H1 (cell line): ENCODE data around the gene PPP1R2.

Source experiments
- CHD2 ChIP-seq: IDR thresholded peaks from 2 replicates; pipeline ENCODE4 v1.6.1; 2012; ENCODE audit warnings: low read length, improper control_type of control experiment
- POLR2A ChIP-seq, 2 experiments: IDR thresholded peaks; 1 replicate in 1 of 2; 2 replicates in 1 of 2; pipeline ENCODE4 v1.6.1; 2011; ENCODE audit warnings: low read depth in 2 of 2, low read length in 2 of 2, mild to moderate bottlenecking in 2 of 2; ENCODE audit errors: control extremely low read depth in 1 of 2
- POLR2AphosphoS5 ChIP-seq: IDR thresholded peaks from 2 replicates; pipeline ENCODE4 v1.6.1; 2011; ENCODE audit warnings: low read depth, low read length
- SIN3A ChIP-seq, 2 experiments: IDR thresholded peaks in 1 of 2; conservative IDR thresholded peaks in 1 of 2; 2 replicates each; pipeline ENCODE4 v1.6.1; 2011 to 2012; ENCODE audit warnings: low read length in 2 of 2, improper control_type of control experiment in 1 of 2, low read depth in 1 of 2, mild to moderate bottlenecking in 1 of 2
- USF2 ChIP-seq: IDR thresholded peaks from 2 replicates; pipeline ENCODE4 v1.6.1; 2011; ENCODE audit warnings: low read length, improper control_type of control experiment
- YY1 ChIP-seq: IDR thresholded peaks from 2 replicates; pipeline ENCODE4 v1.6.1; 2011; ENCODE audit warnings: low read depth, mild to moderate bottlenecking, low read length
- TF ChIP-seq, protein P1 (sequence below), 3 experiments: IDR thresholded peaks; 1 replicate in 2 of 3; 2 replicates in 1 of 3; pipeline versions ENCODE4 v1.5.1 to v1.6.1; 2011; ENCODE audit warnings: low read length in 3 of 3, mild to moderate bottlenecking in 3 of 3, inconsistent platforms in 2 of 3, low read depth in 1 of 3, moderate library complexity in 1 of 3; ENCODE audit not compliant: insufficient read depth in 1 of 3; ENCODE audit errors: control extremely low read depth in 1 of 3
- TF ChIP-seq, protein P2 (sequence below): IDR thresholded peaks from 2 replicates; pipeline ENCODE4 v1.6.1; 2011; ENCODE audit warnings: low read depth, mild to moderate bottlenecking, low read length; ENCODE audit not compliant: insufficient read depth

DNA sequence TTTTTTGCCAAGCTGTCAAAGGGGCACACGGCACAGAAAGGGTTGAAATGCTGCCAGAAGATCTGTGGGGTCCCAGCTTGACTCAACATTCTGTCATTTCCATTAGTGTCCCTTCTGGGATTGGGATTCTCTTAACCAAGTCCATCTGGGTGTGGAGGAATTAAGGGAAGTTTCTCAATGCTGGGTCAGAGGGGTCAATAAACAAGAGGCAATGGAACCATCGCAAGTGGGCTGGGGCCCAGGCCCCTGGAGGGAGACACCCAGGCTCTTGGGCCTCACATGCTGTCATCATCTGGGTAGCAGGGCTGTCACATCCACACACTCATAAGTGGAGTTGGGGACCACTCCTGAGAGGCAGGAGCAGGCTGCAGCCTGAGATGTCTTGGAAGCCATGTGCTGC, 48.7 kb upstream of the PPP1R2 start:
- TF ChIP-seq POLR2A (IDR thresholded peaks at IDR 0.05; ENCODE audit: control extremely low read depth in 1 of 2, low read depth in 2 of 2, low read length in 2 of 2) (no peak), POLR2AphosphoS5 (no peak), YY1 (no peak), USF2 (no peak), SIN3A (conservative IDR thresholded peaks at IDR 0.05 in 1 of 2, IDR thresholded peaks at IDR 0.05 in 1 of 2; ENCODE audit: low read depth in 1 of 2, low read length in 2 of 2) (no peak), CHD2 (no peak)
- TF ChIP-seq, protein P1, sequence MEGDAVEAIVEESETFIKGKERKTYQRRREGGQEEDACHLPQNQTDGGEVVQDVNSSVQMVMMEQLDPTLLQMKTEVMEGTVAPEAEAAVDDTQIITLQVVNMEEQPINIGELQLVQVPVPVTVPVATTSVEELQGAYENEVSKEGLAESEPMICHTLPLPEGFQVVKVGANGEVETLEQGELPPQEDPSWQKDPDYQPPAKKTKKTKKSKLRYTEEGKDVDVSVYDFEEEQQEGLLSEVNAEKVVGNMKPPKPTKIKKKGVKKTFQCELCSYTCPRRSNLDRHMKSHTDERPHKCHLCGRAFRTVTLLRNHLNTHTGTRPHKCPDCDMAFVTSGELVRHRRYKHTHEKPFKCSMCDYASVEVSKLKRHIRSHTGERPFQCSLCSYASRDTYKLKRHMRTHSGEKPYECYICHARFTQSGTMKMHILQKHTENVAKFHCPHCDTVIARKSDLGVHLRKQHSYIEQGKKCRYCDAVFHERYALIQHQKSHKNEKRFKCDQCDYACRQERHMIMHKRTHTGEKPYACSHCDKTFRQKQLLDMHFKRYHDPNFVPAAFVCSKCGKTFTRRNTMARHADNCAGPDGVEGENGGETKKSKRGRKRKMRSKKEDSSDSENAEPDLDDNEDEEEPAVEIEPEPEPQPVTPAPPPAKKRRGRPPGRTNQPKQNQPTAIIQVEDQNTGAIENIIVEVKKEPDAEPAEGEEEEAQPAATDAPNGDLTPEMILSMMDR (IDR thresholded peaks at IDR 0.05; ENCODE audit: control extremely low read depth in 1 of 3, insufficient read depth in 1 of 3, low read depth in 1 of 3, low read length in 3 of 3), result no peak
- TF ChIP-seq, protein P2, sequence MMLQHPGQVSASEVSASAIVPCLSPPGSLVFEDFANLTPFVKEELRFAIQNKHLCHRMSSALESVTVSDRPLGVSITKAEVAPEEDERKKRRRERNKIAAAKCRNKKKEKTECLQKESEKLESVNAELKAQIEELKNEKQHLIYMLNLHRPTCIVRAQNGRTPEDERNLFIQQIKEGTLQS, result no peak
